ENCODE results near the gene FGF18. TPM values are rescaled to one million over a fixed set of nuclear protein-coding genes. Genes with fewer than 3 reads are reported as not detected.

FGF18 gene
- total RNA-seq, 1 donor from 2014 or later, result 0.13 TPM

DNA sequence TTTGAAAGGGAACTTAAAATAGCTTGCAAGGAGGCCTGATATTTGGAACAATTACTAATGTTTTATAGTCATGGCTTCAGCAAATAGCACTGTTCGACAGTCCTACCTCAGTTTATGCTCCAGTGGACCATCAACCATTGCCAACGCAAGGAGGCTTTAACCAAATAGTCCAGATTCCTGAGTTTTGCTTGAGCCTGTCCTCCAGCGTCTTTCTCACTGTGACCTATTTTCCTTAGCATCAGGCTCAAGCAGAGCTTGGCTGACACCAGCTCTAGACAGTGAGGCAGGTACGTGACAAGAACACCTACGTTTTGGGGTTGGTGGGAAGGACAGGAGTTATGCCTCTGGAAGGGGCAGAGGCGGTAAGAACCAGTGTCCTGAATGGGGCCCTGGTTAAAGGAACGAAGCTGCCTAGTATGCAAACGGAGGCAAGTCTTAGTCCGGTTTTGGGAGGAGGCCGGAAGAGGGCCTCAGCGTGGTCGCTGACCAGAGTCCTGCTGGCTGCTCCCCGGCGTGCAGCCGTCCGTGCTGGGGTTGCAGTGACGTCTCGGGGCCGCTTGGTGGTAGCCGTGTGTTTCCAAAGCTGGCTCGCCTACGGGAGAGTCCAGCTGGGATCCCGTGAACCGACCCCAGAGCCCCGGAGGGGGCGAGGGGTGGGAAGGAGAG lies 998 bp upstream of the FGF18 start:
- peak; percentile 90 for DNase-seq (ENCODE audit: low spot score)
- Mint-ChIP-seq H3K27ac (ENCODE audit: unreplicated experiment) (peak overlapping the region; percentile 59), H3K4me3 (ENCODE audit: unreplicated experiment) (peak overlapping the region; percentile 86), H3K9me3 (ENCODE audit: unreplicated experiment) (no peaks in the 10 kb centered on the region), H3K4me1 (ENCODE audit: unreplicated experiment) (peaks cover 7% of the 10 kb centered on the region), H3K27me3 (ENCODE audit: unreplicated experiment) (peaks cover 6% of the 10 kb centered on the region), H3K36me3 (ENCODE audit: low read depth, unreplicated experiment) (no peaks in the 10 kb centered on the region)
- peak; percentile 88 for TF ChIP-seq CTCF (IDR thresholded peaks at IDR 0.05; ENCODE audit: unreplicated experiment)

DNA sequence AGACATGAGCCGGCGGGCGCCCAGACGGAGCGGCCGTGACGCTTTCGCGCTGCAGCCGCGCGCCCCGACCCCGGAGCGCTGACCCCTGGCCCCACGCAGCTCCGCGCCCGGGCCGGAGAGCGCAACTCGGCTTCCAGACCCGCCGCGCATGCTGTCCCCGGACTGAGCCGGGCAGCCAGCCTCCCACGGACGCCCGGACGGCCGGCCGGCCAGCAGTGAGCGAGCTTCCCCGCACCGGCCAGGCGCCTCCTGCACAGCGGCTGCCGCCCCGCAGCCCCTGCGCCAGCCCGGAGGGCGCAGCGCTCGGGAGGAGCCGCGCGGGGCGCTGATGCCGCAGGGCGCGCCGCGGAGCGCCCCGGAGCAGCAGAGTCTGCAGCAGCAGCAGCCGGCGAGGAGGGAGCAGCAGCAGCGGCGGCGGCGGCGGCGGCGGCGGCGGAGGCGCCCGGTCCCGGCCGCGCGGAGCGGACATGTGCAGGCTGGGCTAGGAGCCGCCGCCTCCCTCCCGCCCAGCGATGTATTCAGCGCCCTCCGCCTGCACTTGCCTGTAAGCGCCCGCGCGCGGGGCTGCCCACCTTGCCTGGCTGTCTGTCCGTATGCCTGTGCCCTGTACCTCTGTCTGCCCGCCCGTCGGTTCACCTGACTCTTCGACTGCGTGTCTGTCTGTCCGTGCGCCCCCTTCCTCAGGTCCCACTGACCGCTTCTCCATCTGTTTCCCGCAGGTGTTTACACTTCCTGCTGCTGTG lies 412 bp downstream of the FGF18 start:
- Mint-ChIP-seq H3K36me3 (ENCODE audit: low read depth, unreplicated experiment) (no peaks in the 10 kb centered on the region), H3K4me3 (ENCODE audit: unreplicated experiment) (peak overlapping the region; percentile 82), H3K4me1 (ENCODE audit: unreplicated experiment) (peaks cover 7% of the 10 kb centered on the region), H3K9me3 (ENCODE audit: unreplicated experiment) (no peaks in the 10 kb centered on the region), H3K27me3 (ENCODE audit: unreplicated experiment) (peaks cover 8% of the 10 kb centered on the region), H3K27ac (ENCODE audit: unreplicated experiment) (no peak overlapping the region)
- peak; percentile 37 for DNase-seq (ENCODE audit: low spot score)
- no peak for TF ChIP-seq CTCF (IDR thresholded peaks at IDR 0.05; ENCODE audit: unreplicated experiment)

- Mint-ChIP-seq H3K36me3 (ENCODE audit: low read depth, unreplicated experiment) (no peaks in the 10 kb centered on the region), H3K27ac (ENCODE audit: unreplicated experiment) (no peak overlapping the region), H3K27me3 (ENCODE audit: unreplicated experiment) (peaks cover 8% of the 10 kb centered on the region)
Measured at GRCh38 chr5:171420431-171421241, 1.2 kb downstream of the FGF18 start.

GRCh38 chr5:171421331-171422262 lies 2.1 kb downstream of the FGF18 start:
- Mint-ChIP-seq H3K27ac (ENCODE audit: unreplicated experiment) (no peak overlapping the region), H3K27me3 (ENCODE audit: unreplicated experiment) (peaks cover 8% of the 10 kb centered on the region), H3K4me1 (ENCODE audit: unreplicated experiment) (peaks cover 7% of the 10 kb centered on the region), H3K9me3 (ENCODE audit: unreplicated experiment) (no peaks in the 10 kb centered on the region), H3K4me3 (ENCODE audit: unreplicated experiment) (no peak overlapping the region), H3K36me3 (ENCODE audit: low read depth, unreplicated experiment) (no peaks in the 10 kb centered on the region)
- no peak for DNase-seq (ENCODE audit: low spot score)
- TF ChIP-seq CTCF (IDR thresholded peaks at IDR 0.05; ENCODE audit: unreplicated experiment), result no peak

More at GRCh38 chr5:171420431-171421241, 1.2 kb downstream of the FGF18 start:
- H3K4me1 Mint-ChIP-seq (ENCODE audit: unreplicated experiment), result peaks cover 7% of the 10 kb centered on the region
- no peaks in the 10 kb centered on the region for H3K9me3 Mint-ChIP-seq (ENCODE audit: unreplicated experiment)
- H3K4me3 Mint-ChIP-seq (ENCODE audit: unreplicated experiment), result peak overlapping the region; percentile 82
- TF ChIP-seq CTCF (IDR thresholded peaks at IDR 0.05; ENCODE audit: unreplicated experiment), result no peak
- DNase-seq (ENCODE audit: low spot score), result no peak

Data from endothelial cell (in vitro differentiated cells).